Measurements from ENCODE around the gene KLF12.

Gene KLF12

GRCh38 chr13:74110053-74110452 lies 24.2 kb downstream of the KLF12 start:
- no CpG with 5 or more reads among the region's 4 CpGs for WGBS (ENCODE audit: extremely low coverage, insufficient coverage, insufficient read length)
- H3K36me3 ChIP-seq (ENCODE audit: control insufficient read depth in 1 of 2, insufficient read depth in 2 of 2, low read length in 2 of 2) = no peaks in the 10 kb centered on the region
- no peak overlapping the region for H4K12ac ChIP-seq (ENCODE audit: low read depth, low read length)
- H3K4ac ChIP-seq (ENCODE audit: low read depth, low read length) = no peak overlapping the region
- no peak overlapping the region for H4K8ac ChIP-seq (ENCODE audit: low read depth, low read length)
- no peak overlapping the region for H3K14ac ChIP-seq (ENCODE audit: low read length)
- no peaks in the 10 kb centered on the region for H3K9me3 ChIP-seq (ENCODE audit: insufficient read depth, low read depth, low read length)
- no peak overlapping the region for H3K23ac ChIP-seq (ENCODE audit: low read length)
- H3K18ac ChIP-seq (ENCODE audit: low read length) = no peak overlapping the region
- H2BK12ac ChIP-seq (ENCODE audit: low read length) = no peak overlapping the region
- no peak overlapping the region for H3K4me3 ChIP-seq (ENCODE audit: low read depth, low read length)
- H3K4me1 ChIP-seq (ENCODE audit: control insufficient read depth in 1 of 2, insufficient read depth in 2 of 2, low read length in 2 of 2) = no peaks in the 10 kb centered on the region
- H3K27ac ChIP-seq (ENCODE audit: low read depth, low read length) = no peak overlapping the region
- H3K4me2 ChIP-seq (ENCODE audit: low read length) = no peak overlapping the region
- no peak overlapping the region for H3K9ac ChIP-seq (ENCODE audit: low read length)
- no peak overlapping the region for H4K91ac ChIP-seq (ENCODE audit: low read depth, low read length)
- H2BK5ac ChIP-seq (ENCODE audit: low read depth, low read length, poor library complexity) = no peak overlapping the region
- H2AK5ac ChIP-seq (ENCODE audit: low read length) = no peak overlapping the region
- H3K79me1 ChIP-seq (ENCODE audit: low read length) = no peaks in the 10 kb centered on the region
- DNase-seq = no peak
- no peaks in the 10 kb centered on the region for H3K27me3 ChIP-seq (ENCODE audit: insufficient read depth, low read length)
- no peak overlapping the region for H2BK120ac ChIP-seq (ENCODE audit: insufficient read depth, low read length, poor library complexity)
- H3K79me2 ChIP-seq (ENCODE audit: control insufficient read depth, insufficient read depth, low read length, poor library complexity) = no peaks in the 10 kb centered on the region
- no peak overlapping the region for H2AFZ ChIP-seq (ENCODE audit: insufficient read depth, low read length, poor library complexity)

- no peak overlapping the region for H2BK120ac ChIP-seq (ENCODE audit: insufficient read depth, low read length, poor library complexity)
- no peak overlapping the region for H3K4me2 ChIP-seq (ENCODE audit: low read length)
- no peak overlapping the region for H3K27ac ChIP-seq (ENCODE audit: low read depth, low read length)
- DNase-seq = no peak
- no peak overlapping the region for H3K4ac ChIP-seq (ENCODE audit: low read depth, low read length)
- no peaks in the 10 kb centered on the region for H3K79me2 ChIP-seq (ENCODE audit: control insufficient read depth, insufficient read depth, low read length, poor library complexity)
- H2BK5ac ChIP-seq (ENCODE audit: low read depth, low read length, poor library complexity) = no peak overlapping the region
- no peaks in the 10 kb centered on the region for H3K4me1 ChIP-seq (ENCODE audit: control insufficient read depth in 1 of 2, insufficient read depth in 2 of 2, low read length in 2 of 2)
- no peak overlapping the region for H3K23ac ChIP-seq (ENCODE audit: low read length)
- H2BK12ac ChIP-seq (ENCODE audit: low read length) = no peak overlapping the region
- H4K12ac ChIP-seq (ENCODE audit: low read depth, low read length) = no peak overlapping the region
- H3K14ac ChIP-seq (ENCODE audit: low read length) = no peak overlapping the region
- H3K9ac ChIP-seq (ENCODE audit: low read length) = no peak overlapping the region
- WGBS (ENCODE audit: extremely low coverage, insufficient coverage, insufficient read length) = no CpG with 5 or more reads among the region's 3 CpGs
- no peak overlapping the region for H2AFZ ChIP-seq (ENCODE audit: insufficient read depth, low read length, poor library complexity)
- H3K18ac ChIP-seq (ENCODE audit: low read length) = no peak overlapping the region
- no peaks in the 10 kb centered on the region for H3K27me3 ChIP-seq (ENCODE audit: insufficient read depth, low read length)
- H3K9me3 ChIP-seq (ENCODE audit: insufficient read depth, low read depth, low read length) = no peaks in the 10 kb centered on the region
- no peaks in the 10 kb centered on the region for H3K36me3 ChIP-seq (ENCODE audit: control insufficient read depth in 1 of 2, insufficient read depth in 2 of 2, low read length in 2 of 2)
- no peaks in the 10 kb centered on the region for H3K79me1 ChIP-seq (ENCODE audit: low read length)
- H4K91ac ChIP-seq (ENCODE audit: low read depth, low read length) = no peak overlapping the region
- no peak overlapping the region for H4K8ac ChIP-seq (ENCODE audit: low read depth, low read length)
- no peak overlapping the region for H3K4me3 ChIP-seq (ENCODE audit: low read depth, low read length)
- no peak overlapping the region for H2AK5ac ChIP-seq (ENCODE audit: low read length)
Measured at GRCh38 chr13:74107598-74107997, 26.6 kb downstream of the KLF12 start.

DNA sequence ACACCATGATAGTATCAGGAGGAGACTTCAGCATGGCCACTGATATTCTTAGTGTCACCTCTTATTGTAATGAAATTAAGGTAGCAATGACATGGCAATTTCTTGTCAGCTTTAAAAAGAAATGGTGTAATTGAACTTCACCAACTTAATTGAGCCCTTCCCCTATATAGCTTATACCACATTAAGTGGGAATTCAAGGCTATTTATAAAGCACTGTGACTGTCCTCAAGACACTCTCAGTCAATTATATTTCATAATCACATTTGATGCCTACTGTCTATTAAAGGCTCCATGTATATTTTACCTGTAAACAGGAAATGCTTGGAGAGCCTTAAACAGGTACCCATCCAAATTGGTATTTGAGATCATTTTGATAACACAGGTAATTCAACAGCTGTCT lies 28.3 kb downstream of the KLF12 start:
- no peak for DNase-seq
- H3K36me3 ChIP-seq (ENCODE audit: control insufficient read depth in 1 of 2, insufficient read depth in 2 of 2, low read length in 2 of 2) = no peaks in the 10 kb centered on the region
- no peak overlapping the region for H2BK5ac ChIP-seq (ENCODE audit: low read depth, low read length, poor library complexity)
- H3K23ac ChIP-seq (ENCODE audit: low read length) = no peak overlapping the region
- H3K27ac ChIP-seq (ENCODE audit: low read depth, low read length) = no peak overlapping the region
- no peak overlapping the region for H4K12ac ChIP-seq (ENCODE audit: low read depth, low read length)
- H2AFZ ChIP-seq (ENCODE audit: insufficient read depth, low read length, poor library complexity) = no peak overlapping the region
- no peaks in the 10 kb centered on the region for H3K27me3 ChIP-seq (ENCODE audit: insufficient read depth, low read length)
- no peak overlapping the region for H3K9ac ChIP-seq (ENCODE audit: low read length)
- no peak overlapping the region for H3K18ac ChIP-seq (ENCODE audit: low read length)
- H3K9me3 ChIP-seq (ENCODE audit: insufficient read depth, low read depth, low read length) = no peaks in the 10 kb centered on the region
- H2AK5ac ChIP-seq (ENCODE audit: low read length) = no peak overlapping the region
- H3K4me1 ChIP-seq (ENCODE audit: control insufficient read depth in 1 of 2, insufficient read depth in 2 of 2, low read length in 2 of 2) = no peaks in the 10 kb centered on the region
- H2BK120ac ChIP-seq (ENCODE audit: insufficient read depth, low read length, poor library complexity) = no peak overlapping the region
- H2BK12ac ChIP-seq (ENCODE audit: low read length) = no peak overlapping the region
- no peak overlapping the region for H3K4me3 ChIP-seq (ENCODE audit: low read depth, low read length)
- no peaks in the 10 kb centered on the region for H3K79me2 ChIP-seq (ENCODE audit: control insufficient read depth, insufficient read depth, low read length, poor library complexity)
- no peak overlapping the region for H4K8ac ChIP-seq (ENCODE audit: low read depth, low read length)
- H3K4ac ChIP-seq (ENCODE audit: low read depth, low read length) = no peak overlapping the region
- H3K14ac ChIP-seq (ENCODE audit: low read length) = no peak overlapping the region
- H4K91ac ChIP-seq (ENCODE audit: low read depth, low read length) = no peak overlapping the region
- H3K79me1 ChIP-seq (ENCODE audit: low read length) = no peaks in the 10 kb centered on the region
- no peak overlapping the region for H3K4me2 ChIP-seq (ENCODE audit: low read length)

DNA sequence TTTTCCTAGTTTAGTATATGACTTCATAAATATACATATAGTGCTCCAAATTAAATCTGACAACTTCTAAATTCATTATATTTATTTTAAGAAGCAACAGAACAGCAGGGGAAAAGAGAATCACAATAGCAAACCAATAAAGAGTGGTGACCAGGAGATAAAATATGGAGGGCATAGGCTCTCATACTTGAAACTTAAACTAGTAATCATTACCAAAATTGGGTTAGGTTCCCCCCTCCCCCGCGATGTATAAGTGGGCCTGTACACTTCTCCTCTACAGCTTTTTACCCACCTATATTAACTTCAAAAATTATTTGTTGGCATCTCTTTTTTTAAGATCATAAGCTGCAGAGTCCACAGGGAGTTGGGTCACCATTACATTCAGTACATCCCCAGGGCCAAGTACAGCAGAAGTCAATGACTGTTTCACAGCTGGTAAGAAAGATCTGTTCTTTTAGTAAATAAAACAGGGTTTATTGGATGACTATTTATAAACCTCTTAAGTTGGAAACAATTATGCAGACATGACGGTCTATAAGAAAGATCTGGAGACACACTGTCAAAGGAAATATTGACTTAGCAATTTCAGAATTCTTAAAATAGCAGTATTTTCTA lies 29.4 kb downstream of the KLF12 start:
- no CpG with 5 or more reads among the region's 3 CpGs for WGBS (ENCODE audit: extremely low coverage, insufficient coverage, insufficient read length)
- H3K14ac ChIP-seq (ENCODE audit: low read length) = no peak overlapping the region
- H3K9me3 ChIP-seq (ENCODE audit: insufficient read depth, low read depth, low read length) = no peaks in the 10 kb centered on the region
- no peak for DNase-seq
- no peaks in the 10 kb centered on the region for H3K27me3 ChIP-seq (ENCODE audit: insufficient read depth, low read length)
- H4K8ac ChIP-seq (ENCODE audit: low read depth, low read length) = no peak overlapping the region
- H4K12ac ChIP-seq (ENCODE audit: low read depth, low read length) = no peak overlapping the region
- no peaks in the 10 kb centered on the region for H3K36me3 ChIP-seq (ENCODE audit: control insufficient read depth in 1 of 2, insufficient read depth in 2 of 2, low read length in 2 of 2)
- H2AFZ ChIP-seq (ENCODE audit: insufficient read depth, low read length, poor library complexity) = no peak overlapping the region
- no peak overlapping the region for H2BK12ac ChIP-seq (ENCODE audit: low read length)
- no peak overlapping the region for H3K9ac ChIP-seq (ENCODE audit: low read length)
- H2AK5ac ChIP-seq (ENCODE audit: low read length) = no peak overlapping the region
- H3K79me1 ChIP-seq (ENCODE audit: low read length) = no peaks in the 10 kb centered on the region
- H3K4ac ChIP-seq (ENCODE audit: low read depth, low read length) = no peak overlapping the region
- no peaks in the 10 kb centered on the region for H3K79me2 ChIP-seq (ENCODE audit: control insufficient read depth, insufficient read depth, low read length, poor library complexity)
- H3K23ac ChIP-seq (ENCODE audit: low read length) = no peak overlapping the region
- no peak overlapping the region for H2BK5ac ChIP-seq (ENCODE audit: low read depth, low read length, poor library complexity)
- no peak overlapping the region for H3K4me3 ChIP-seq (ENCODE audit: low read depth, low read length)
- H3K4me2 ChIP-seq (ENCODE audit: low read length) = no peak overlapping the region
- no peak overlapping the region for H4K91ac ChIP-seq (ENCODE audit: low read depth, low read length)
- H2BK120ac ChIP-seq (ENCODE audit: insufficient read depth, low read length, poor library complexity) = no peak overlapping the region
- H3K27ac ChIP-seq (ENCODE audit: low read depth, low read length) = no peak overlapping the region
- H3K4me1 ChIP-seq (ENCODE audit: control insufficient read depth in 1 of 2, insufficient read depth in 2 of 2, low read length in 2 of 2) = no peaks in the 10 kb centered on the region
- H3K18ac ChIP-seq (ENCODE audit: low read length) = no peak overlapping the region

Measured in trophoblast cell (in vitro differentiated cells and primary cell).